H1 (cell line): ENCODE results near the gene RFX2. TPM values are rescaled to one million over a fixed set of nuclear protein-coding genes. Genes with fewer than 3 reads are reported as not detected.
A peak's percentile ranks its signal among the peaks of the same experiment; 100 is the strongest.

ENCODE experiments used
- CBX5 ChIP-seq: fragments of 300-800, 300-1000 bp; sonication (generic); IDR thresholded peaks from 2 replicates; pipeline ENCODE4 v1.7.1; 2016; ENCODE audit warnings: antibody characterized with exemption, low read length, low read depth
- CEBPB ChIP-seq: IDR thresholded peaks from 2 replicates; pipeline ENCODE4 v1.6.1; 2012; ENCODE audit warnings: low read depth, low read length
- CTCF ChIP-seq, 3 experiments: IDR thresholded peaks; 1 replicate in 2 of 3; 2 replicates in 1 of 3; pipeline versions ENCODE4 v1.5.1 to v1.6.1; 2011; ENCODE audit warnings: low read length in 3 of 3, mild to moderate bottlenecking in 3 of 3, inconsistent platforms in 2 of 3, low read depth in 1 of 3, moderate library complexity in 1 of 3; ENCODE audit not compliant: insufficient read depth in 1 of 3; ENCODE audit errors: control extremely low read depth in 1 of 3
- JUND ChIP-seq: IDR thresholded peaks from 2 replicates; pipeline ENCODE4 v1.6.1; 2011; ENCODE audit warnings: mild to moderate bottlenecking, improper control_type of control experiment, low read length
- KDM1A ChIP-seq: fragments of 200-600, 300-600 bp; sonication (generic); IDR thresholded peaks from 2 replicates; pipeline ENCODE4 v1.7.1; 2016; ENCODE audit warnings: mild to moderate bottlenecking, low read length, borderline replicate concordance
- MAFK ChIP-seq: IDR thresholded peaks from 2 replicates; pipeline ENCODE4 v1.6.1; 2012; ENCODE audit warnings: low read depth, mild to moderate bottlenecking, improper control_type of control experiment, low read length
- MAX ChIP-seq: IDR thresholded peaks from 2 replicates; pipeline ENCODE4 v1.6.1; 2012; ENCODE audit warnings: inconsistent platforms
- SP4 ChIP-seq: IDR thresholded peaks from 2 replicates; pipeline ENCODE4 v1.6.1; 2012; ENCODE audit warnings: low read length, inconsistent platforms
- TBP ChIP-seq: IDR thresholded peaks from 2 replicates; pipeline ENCODE4 v1.6.1; 2011; ENCODE audit warnings: low read depth, low read length, improper control_type of control experiment
- TEAD4 ChIP-seq: IDR thresholded peaks from 2 replicates; pipeline ENCODE4 v1.6.1; 2012; ENCODE audit warnings: low read depth, low read length, inconsistent platforms, mixed read lengths
- YY1 ChIP-seq: IDR thresholded peaks from 2 replicates; pipeline ENCODE4 v1.6.1; 2011; ENCODE audit warnings: low read depth, mild to moderate bottlenecking, low read length
- polyA plus RNA-seq, 7 experiments: library from polyadenylated mRNA; depleted of rRNA in 3 of 7; stranded (reverse) in 5 of 7; unstranded in 2 of 7; fragments of >200 nt in 5 of 7; fragments of 200-250 nt in 2 of 7; gene quantifications; 1 replicate in 5 of 7; 2 replicates in 1 of 7; 4 replicates in 1 of 7; pipeline versions ENCODE4 v1.2.1 to v1.2.3, GENCODE V29; 2011 to 2013; ENCODE audit warnings: missing spikeins in 2 of 7, mixed read lengths in 2 of 7
- total RNA-seq: library from RNA; stranded (reverse); fragmentation: NEBNext Ultra II Directional; extraction: Animal tissue kit (Norgen Biotek cat#: 25700); gene quantifications from 2 replicates; pipeline ENCODE4 v1.2.1, GENCODE V29; 2021

Gene RFX2
- total and polyA plus RNA-seq, 2 of the 8 experiments (the other 6 are each of a cell fraction or from before 2014, with no cell fraction given) = 4.8 to 5.3 TPM

DNA sequence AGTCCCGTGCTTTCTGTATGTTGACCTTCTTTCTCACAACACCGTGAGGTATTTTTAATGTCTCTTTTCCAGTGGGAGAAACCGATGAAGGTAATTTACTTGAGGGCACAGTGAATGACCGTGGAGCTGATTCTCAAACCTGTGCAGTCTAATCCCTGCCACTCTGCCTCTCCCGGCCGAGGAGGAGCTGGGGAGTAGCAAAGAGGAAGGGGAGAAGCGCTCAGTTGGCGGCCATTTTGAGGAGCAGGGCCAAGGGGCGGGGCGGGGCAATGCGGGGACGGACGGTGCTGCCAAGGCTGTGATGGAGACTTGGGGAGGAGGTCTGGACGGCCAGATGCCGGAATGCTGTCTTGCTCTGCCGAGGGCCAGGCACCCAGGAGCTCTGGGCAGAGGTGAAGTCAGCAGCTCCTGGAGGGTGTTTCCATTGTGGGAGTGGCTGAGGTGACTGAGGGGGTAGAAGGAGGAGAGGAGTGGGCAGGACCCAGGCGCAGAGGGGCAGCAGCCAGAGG is 120.0 kb downstream of the RFX2 start (continued):
- TF ChIP-seq JUND = no peak
- TF ChIP-seq CBX5 = no peak
- TF ChIP-seq TBP = no peak
- no peak for TF ChIP-seq CTCF (IDR thresholded peaks at IDR 0.05; ENCODE audit: control extremely low read depth in 1 of 3, insufficient read depth in 1 of 3, low read depth in 1 of 3, low read length in 3 of 3)
- no peak for TF ChIP-seq KDM1A
- TF ChIP-seq SP4 = no peak
- TF ChIP-seq MAX = no peak
- 0 out of 2 replicates have a peak, but pooled peaks have one; percentile 11 for TF ChIP-seq TEAD4
- no peak for TF ChIP-seq CEBPB
- peak; percentile 89 for TF ChIP-seq YY1
- TF ChIP-seq MAFK = no peak
